PC-9 (cell line): Measurements from ENCODE around the gene ERC2. TPM values are rescaled to one million over a fixed set of nuclear protein-coding genes. Genes with fewer than 3 reads are reported as not detected.

ENCODE experiments used
- BruUV-seq: library from RNA; stranded (reverse); fragments of 400-500 nt; replicated peaks from 2 replicates; lab custom pipeline; 2021; lab: Mats Ljungman, UMichigan
- CTCF ChIA-PET: fragments of 300-600 bp; sonication (Branson Sonifier 250); formaldehyde crosslinking; loops from one replicate; lab custom pipeline; 2022; ENCODE audit warnings: antibody characterized with exemption; lab: Charles Lee
- POLR2A ChIA-PET: fragments of 300-600 bp; sonication (Branson Sonifier 250); formaldehyde crosslinking; loops from one replicate; lab custom pipeline; 2022; ENCODE audit warnings: antibody characterized with exemption; ENCODE audit not compliant: unreplicated experiment; lab: Charles Lee
- DNase-seq, 2 experiments: peaks; one replicate each; pipeline versions ENCODE4 v3.0.0 to v3.0.0-alpha.2; 2015 to 2022; ENCODE audit warnings: mixed read lengths in 1 of 2
- H2AFZ ChIP-seq: fragments of 200-600 bp; sonication (generic); 2 replicates; pipeline ENCODE4 v1.8.1; 2017; ENCODE audit warnings: antibody characterized with exemption
- H3F3A ChIP-seq: fragments of 200-600 bp; sonication (generic); 2 replicates; pipeline ENCODE4 v1.8.1; 2017; ENCODE audit warnings: antibody characterized with exemption, mild to moderate bottlenecking, low read depth; ENCODE audit not compliant: insufficient read depth
- H3K27ac ChIP-seq: fragments of 200-600 bp; sonication (generic); 2 replicates; pipeline ENCODE4 v1.6.1; 2016; ENCODE audit warnings: mixed run types
- H3K27me3 ChIP-seq: fragments of 200-600 bp; sonication (generic); 2 replicates; pipeline ENCODE4 v1.6.1; 2016; ENCODE audit warnings: low read depth, mixed run types; ENCODE audit not compliant: insufficient read depth
- H3K36me3 ChIP-seq: fragments of 200-600 bp; sonication (generic); 2 replicates; pipeline ENCODE4 v1.6.1; 2016; ENCODE audit warnings: low read depth, mixed run types
- H3K4me1 ChIP-seq: fragments of 200-600 bp; sonication (generic); replicated peaks from 2 replicates; pipeline ENCODE4 v1.6.1; 2016; ENCODE audit warnings: mixed run types; ENCODE audit not compliant: insufficient read depth
- H3K4me2 ChIP-seq: fragments of 200-600 bp; sonication (generic); 2 replicates; pipeline ENCODE4 v1.6.1; 2017; ENCODE audit warnings: mixed run types
- H3K4me3 ChIP-seq: fragments of 200-600 bp; sonication (generic); 2 replicates; pipeline ENCODE4 v1.6.1; 2016; ENCODE audit warnings: mixed run types
- H3K79me2 ChIP-seq: fragments of 200-600 bp; sonication (generic); 2 replicates; pipeline ENCODE4 v1.6.1; 2017; ENCODE audit warnings: low read depth, mixed run types
- H3K9me2 ChIP-seq: fragments of 200-600 bp; sonication (generic); 2 replicates; pipeline ENCODE4 v1.8.1; 2017; ENCODE audit warnings: mild to moderate bottlenecking; ENCODE audit not compliant: insufficient read depth
- H3K9me3 ChIP-seq: fragments of 200-600 bp; sonication (generic); 2 replicates; pipeline ENCODE4 v1.8.1; 2016; ENCODE audit warnings: low read depth; ENCODE audit not compliant: insufficient read depth
- H4K20me1 ChIP-seq: fragments of 200-600 bp; sonication (generic); 2 replicates; pipeline ENCODE4 v1.8.1; 2017; ENCODE audit not compliant: insufficient read depth
- EZH2 ChIP-seq: fragments of 200-600 bp; sonication (generic); IDR thresholded peaks from 2 replicates; pipeline ENCODE4 v1.8.0; 2017; ENCODE audit warnings: antibody characterized with exemption, low read depth
- intact Hi-C: fragments of 100-400 bp; cut with micrococcal nuclease; formaldehyde crosslinking; loops from one replicate; pipeline ENCODE4 v1.10.0; 2022; ENCODE audit not compliant: unreplicated experiment
- total RNA-seq: library from RNA; stranded (reverse); gene quantifications from 2 replicates; pipeline ENCODE4 v1.2.3, GENCODE V29; 2021
- TF ChIP-seq, protein P1 (sequence below): fragments of 200-600 bp; sonication (generic); conservative IDR thresholded peaks from 2 replicates; pipeline ENCODE4 v1.6.1; 2017; ENCODE audit warnings: mixed run types, antibody characterized with exemption, mild to moderate bottlenecking, moderate library complexity

Gene ERC2
- total RNA-seq, 1 experiment from 2014 or later, result 1.4 TPM

GRCh38 chr3:56484525-56485032 is 16.3 kb upstream of the ERC2 start:
- Histone ChIP-seq H3K36me3 (no peaks in the 10 kb centered on the region), H3K79me2 (no peaks in the 10 kb centered on the region), H3K4me1 (no peaks in the 10 kb centered on the region), H3K9me3 (no peaks in the 10 kb centered on the region), H3K27me3 (peaks cover 28% of the 10 kb centered on the region), H3K4me3 (no peak overlapping the region), H2AFZ (no peak overlapping the region), H3K9me2 (no peaks in the 10 kb centered on the region), H4K20me1 (no peaks in the 10 kb centered on the region), H3K4me2 (no peak overlapping the region), H3K27ac (no peak overlapping the region), H3F3A (no peaks in the 10 kb centered on the region)
- ChIA-PET POLR2A (no interaction called here), CTCF (no interaction called here)
- BruUV-seq, result no TSS peak
- TF ChIP-seq, protein P1, sequence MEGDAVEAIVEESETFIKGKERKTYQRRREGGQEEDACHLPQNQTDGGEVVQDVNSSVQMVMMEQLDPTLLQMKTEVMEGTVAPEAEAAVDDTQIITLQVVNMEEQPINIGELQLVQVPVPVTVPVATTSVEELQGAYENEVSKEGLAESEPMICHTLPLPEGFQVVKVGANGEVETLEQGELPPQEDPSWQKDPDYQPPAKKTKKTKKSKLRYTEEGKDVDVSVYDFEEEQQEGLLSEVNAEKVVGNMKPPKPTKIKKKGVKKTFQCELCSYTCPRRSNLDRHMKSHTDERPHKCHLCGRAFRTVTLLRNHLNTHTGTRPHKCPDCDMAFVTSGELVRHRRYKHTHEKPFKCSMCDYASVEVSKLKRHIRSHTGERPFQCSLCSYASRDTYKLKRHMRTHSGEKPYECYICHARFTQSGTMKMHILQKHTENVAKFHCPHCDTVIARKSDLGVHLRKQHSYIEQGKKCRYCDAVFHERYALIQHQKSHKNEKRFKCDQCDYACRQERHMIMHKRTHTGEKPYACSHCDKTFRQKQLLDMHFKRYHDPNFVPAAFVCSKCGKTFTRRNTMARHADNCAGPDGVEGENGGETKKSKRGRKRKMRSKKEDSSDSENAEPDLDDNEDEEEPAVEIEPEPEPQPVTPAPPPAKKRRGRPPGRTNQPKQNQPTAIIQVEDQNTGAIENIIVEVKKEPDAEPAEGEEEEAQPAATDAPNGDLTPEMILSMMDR, result no peak
- no peak for TF ChIP-seq EZH2
- no peak for DNase-seq
- intact Hi-C loops, result no loop called here

GRCh38 chr3:56484122-56484521 is 15.9 kb upstream of the ERC2 start:
- Histone ChIP-seq H3K79me2 (no peaks in the 10 kb centered on the region), H2AFZ (no peak overlapping the region), H3K9me2 (no peaks in the 10 kb centered on the region), H3K4me2 (no peak overlapping the region), H4K20me1 (no peaks in the 10 kb centered on the region), H3K4me1 (no peaks in the 10 kb centered on the region), H3K27ac (no peak overlapping the region), H3K36me3 (no peaks in the 10 kb centered on the region), H3F3A (no peaks in the 10 kb centered on the region), H3K4me3 (no peak overlapping the region), H3K9me3 (no peaks in the 10 kb centered on the region), H3K27me3 (peaks cover 28% of the 10 kb centered on the region)
- no TSS peak for BruUV-seq
- no peak for TF ChIP-seq EZH2
- TF ChIP-seq, protein P1, result no peak
- CTCF ChIA-PET, result no interaction called here
- POLR2A ChIA-PET, result no interaction called here
- intact Hi-C loops, result no loop called here
- no peak for DNase-seq

GRCh38 chr3:56477646-56478045 is 9.4 kb upstream of the ERC2 start:
- Histone ChIP-seq H3K4me3 (no peak overlapping the region), H3K36me3 (no peaks in the 10 kb centered on the region), H4K20me1 (no peaks in the 10 kb centered on the region), H3K27ac (no peak overlapping the region), H3K4me1 (no peaks in the 10 kb centered on the region), H3K4me2 (no peak overlapping the region), H3K79me2 (no peaks in the 10 kb centered on the region), H3K9me2 (no peaks in the 10 kb centered on the region), H2AFZ (no peak overlapping the region), H3K27me3 (peaks cover 14% of the 10 kb centered on the region), H3F3A (no peaks in the 10 kb centered on the region), H3K9me3 (no peaks in the 10 kb centered on the region)
- BruUV-seq, result no TSS peak
- DNase-seq, result no peak
- CTCF ChIA-PET, result no interaction called here
- POLR2A ChIA-PET, result no interaction called here
- intact Hi-C loops, result no loop called here
- no peak for TF ChIP-seq EZH2
- TF ChIP-seq, protein P1, result no peak
